HG03280 (cell line): ENCODE measurements around the gene PHACTR4.
"Not testable (repeated sequence)": the region's sequence is repeated elsewhere in the genome, so short reads cannot be mapped to it uniquely, and the experiment has no call there.

ENCODE experiments used
- ATAC-seq: cut with Tn5 transposase; IDR thresholded peaks from one replicate; pipeline ENCODE4 v1.9.1; 2021; ENCODE audit warnings: mild to moderate bottlenecking, moderate library complexity; ENCODE audit not compliant: unreplicated experiment

Gene PHACTR4

DNA sequence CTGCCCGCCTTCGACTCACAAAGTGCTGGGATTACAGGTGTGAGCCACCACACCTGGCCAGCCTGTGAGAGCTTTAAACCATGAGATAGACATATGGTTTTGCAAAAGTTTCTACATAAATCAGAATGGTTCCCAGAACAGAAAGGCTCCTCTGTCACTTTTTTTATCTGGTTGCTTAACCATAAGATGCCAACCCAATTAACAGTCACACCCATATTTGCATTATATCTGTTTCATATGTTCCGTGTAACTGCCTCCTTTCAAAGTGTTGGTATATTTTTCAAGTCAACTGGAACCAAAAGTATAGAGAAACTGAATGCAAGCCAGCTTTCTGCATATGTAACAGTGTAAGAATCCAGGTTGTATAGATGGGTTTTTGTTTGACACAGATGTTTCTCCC, 112.6 kb downstream of the PHACTR4 start:
- ATAC-seq = no peak

DNA sequence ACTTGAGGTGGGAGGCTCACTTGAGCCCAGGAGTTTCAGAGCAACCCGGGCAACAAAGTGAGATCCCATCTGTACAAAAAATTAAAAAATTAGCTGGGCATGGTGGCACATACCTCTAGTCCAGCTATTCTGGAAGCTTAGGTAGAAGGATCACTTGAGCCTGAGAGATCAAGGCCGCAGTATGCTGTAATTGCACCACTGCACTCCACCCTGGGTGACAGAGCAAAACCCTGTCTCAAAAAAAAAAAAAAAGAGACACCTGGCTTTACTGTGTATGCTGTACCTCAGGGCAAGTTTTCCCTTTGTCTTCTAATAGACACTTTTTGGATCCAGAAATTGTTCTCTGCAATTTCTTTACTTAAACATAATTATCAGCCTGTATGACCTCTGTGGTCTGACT, 113.2 kb downstream of the PHACTR4 start:
- no peak for ATAC-seq

DNA sequence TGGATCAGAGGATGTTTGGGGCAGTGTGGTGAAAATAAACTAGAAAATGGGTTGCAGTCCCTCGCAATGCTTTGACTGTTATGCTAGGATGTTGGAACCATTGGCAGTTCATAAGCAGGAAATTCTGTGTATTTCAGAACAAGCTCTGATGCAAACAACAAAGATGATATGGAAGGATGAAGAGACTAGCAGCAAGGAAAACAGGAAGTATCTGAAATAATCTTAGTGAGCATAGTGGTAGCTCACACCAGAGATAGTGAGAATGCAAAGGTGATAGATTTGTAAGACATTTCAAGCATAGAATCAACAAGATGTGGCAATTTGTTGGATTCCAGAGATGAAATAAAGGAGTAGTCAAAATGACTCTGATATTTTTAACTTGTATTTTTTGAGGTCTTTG, 125.2 kb downstream of the PHACTR4 start:
- ATAC-seq = no peak

DNA sequence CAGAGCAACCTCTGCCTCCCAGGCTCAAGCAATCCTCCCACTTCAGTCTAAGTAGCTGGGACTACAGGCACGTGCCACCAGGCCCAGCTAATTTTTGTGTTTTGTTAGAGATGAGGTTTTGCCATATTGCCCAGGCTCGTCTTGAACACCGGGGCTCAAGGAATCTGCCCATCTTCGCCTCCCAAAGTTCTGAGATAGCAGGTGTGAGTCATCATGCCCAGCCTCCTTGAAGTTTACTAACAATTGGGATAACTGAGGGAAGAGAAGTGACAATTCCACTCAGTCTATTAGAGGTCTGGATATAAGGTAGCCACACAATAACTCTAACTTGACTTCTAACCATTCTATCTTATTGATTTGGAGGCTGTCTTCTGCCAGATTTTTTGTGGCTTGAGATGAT, 130.0 kb downstream of the PHACTR4 start:
- ATAC-seq = no peak

DNA sequence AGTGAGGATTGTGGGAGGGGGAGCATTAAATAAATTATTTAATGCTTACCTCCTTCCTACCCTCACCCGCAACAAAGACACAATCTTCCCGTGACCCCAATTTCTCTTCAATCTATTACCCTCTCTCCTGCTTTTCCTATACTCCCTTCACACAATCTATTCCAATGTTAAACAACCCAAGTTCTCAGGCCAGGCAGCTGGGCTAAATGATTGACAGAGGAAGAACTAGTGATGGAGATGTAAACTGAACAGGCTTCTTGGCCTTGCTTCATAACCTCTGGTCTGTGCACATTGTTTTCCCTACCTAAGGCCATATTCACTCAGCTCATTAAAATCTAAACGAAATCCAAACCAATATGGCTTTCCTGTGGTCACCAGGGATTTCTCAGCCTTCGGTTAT, 132.4 kb downstream of the PHACTR4 start:
- no peak for ATAC-seq

DNA sequence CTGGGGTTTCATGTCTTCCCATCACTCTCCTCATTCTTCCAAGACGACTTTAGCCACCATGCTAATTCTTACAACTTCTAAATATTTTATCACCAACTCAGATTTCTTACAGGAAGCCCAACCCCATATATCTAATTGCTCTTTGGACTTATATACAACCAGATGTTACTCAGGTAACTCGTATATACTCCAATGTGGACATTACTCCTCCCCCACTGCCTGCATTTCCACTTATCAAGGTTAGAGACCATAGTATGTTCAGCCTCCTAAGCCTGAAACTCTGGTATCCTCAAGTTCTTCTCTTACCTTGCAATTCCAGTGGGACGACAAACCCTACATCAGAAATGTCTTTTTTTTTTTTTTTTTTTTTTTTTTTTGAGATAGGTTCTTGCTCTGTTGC, 133.6 kb downstream of the PHACTR4 start:
- ATAC-seq = no peak

DNA sequence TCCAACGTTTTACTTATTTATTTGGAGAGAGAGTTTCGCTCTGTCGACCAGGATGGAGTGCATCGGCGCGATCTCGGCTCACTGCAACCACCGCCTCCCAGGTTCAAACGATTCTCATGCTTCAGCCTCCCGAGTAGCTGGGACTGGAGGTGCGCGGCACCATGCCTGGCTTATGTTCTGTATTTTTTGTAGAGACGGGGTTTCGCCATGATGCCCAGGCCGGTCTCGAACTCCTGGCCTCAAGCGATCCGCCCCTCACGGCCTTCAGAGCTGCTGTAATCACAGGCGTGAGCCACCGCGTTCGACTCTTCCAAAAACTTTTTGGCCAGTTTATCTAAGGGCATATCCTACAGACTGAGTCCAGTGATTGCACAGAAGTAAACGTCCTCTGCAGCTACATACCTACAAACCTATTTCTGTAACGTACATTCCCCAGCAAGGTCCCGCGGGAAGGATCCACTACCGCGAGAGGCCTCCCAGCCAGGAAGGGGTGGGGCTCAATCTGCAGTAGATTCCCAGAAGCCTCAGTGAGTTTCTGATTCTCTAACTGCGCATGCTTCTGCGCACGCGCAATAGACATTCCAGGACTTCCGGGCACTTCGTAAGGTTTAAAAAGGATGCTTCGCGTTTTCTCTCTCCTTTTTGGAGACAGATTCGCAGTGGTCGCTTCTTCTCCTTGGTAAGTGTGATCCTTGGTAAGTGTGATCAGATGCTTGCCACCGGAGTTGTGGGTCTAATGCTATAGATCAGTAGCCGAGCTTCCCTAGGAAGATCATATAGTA, 136.1 kb downstream of the PHACTR4 start, which contains the start of gene RCC1:
Gene RCC1 (plus strand): TSS at position 638 of the 782 bp plus-strand sequence. CDS start 23,824 bp downstream, outside the sequence.
- ATAC-seq = peak; percentile 83

DNA sequence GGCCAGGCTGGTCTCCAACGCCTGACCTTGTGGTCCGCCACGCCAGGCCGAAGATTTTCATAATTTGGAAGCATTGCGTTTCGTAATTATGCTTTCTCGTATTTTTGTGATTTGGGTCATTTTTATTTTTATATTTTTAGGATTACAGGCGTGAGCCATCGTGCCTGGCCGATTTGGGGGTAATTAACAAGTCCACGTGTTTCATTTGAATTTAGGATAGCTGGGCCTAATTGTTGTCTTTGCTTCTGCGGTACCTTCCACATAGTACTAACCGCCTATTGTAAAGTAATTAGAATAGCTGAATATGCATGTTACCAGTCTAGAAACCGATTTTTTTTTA, 137.3 kb downstream of the PHACTR4 start:
- no peak for ATAC-seq

DNA sequence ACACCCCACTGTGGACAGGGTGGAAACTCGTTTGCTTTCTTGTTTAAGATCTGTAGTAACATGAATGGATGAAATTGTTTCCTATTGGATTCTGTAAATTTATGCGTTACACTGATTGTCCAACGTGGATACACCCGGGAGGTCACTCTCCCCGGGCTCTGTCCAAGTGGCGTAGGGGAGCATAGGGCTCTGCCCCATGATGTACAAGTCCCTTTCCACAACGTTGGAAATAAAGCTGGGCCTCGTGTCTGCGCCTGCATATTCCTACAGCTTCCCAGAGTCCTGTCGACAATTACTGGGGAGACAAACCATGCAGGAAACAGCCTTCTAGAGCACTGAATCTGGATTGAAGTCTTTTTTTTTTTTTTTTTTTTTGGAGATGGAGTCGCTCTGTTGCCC, 137.7 kb downstream of the PHACTR4 start:
- no peak for ATAC-seq

DNA sequence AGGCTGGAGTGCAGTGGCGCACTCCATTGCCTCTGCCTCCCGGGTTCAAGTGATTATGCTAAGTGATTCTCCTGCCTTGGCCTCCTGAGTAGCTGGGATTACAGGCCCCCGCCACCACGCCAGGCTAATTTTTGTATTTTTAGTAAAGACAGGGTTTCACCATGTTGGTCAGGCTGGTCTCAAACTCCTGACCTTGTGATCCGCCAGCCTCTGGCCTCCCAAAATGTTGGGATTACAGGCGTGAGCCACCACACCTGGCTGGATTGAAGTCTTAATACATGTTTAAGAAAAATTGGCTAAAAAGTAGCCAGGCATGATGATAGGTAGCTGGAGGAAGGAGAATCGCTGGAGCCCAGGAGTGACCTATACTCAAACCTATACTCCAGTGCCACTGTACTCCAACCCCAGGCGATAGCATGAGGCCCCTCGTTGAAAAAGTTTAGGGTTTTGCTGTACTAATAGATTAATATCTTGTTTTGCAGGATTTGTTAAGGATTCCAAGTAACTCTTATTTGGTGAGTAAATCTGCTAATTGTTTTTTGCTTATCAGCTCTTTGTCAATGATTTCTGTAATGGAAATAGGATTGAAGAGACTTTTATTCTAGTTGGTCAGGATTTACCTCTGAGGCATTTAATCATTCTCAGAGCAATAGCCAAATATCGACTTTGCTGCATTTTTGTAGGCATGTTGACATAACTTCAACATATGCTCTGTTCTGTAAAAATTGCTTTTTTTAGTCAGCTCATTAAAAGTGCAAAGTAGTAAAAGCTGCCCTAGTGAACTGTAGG, 138.3 kb downstream of the PHACTR4 start:
- no peak for ATAC-seq

DNA sequence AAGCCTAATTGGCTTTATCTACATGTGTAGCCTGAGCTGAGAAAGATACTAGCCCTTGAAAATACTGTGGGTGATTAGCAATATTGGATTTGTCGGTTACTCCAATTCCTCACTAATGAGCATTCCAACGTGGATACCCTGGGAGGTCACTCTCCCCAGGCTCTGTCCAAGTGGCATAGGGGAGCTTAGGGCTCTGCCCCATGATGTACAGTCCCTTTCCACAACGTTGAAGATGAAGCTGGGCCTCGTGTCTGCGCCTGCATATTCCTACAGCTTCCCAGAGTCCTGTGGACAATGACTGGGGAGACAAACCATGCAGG, 138.9 kb downstream of the PHACTR4 start:
- no peak for ATAC-seq

DNA sequence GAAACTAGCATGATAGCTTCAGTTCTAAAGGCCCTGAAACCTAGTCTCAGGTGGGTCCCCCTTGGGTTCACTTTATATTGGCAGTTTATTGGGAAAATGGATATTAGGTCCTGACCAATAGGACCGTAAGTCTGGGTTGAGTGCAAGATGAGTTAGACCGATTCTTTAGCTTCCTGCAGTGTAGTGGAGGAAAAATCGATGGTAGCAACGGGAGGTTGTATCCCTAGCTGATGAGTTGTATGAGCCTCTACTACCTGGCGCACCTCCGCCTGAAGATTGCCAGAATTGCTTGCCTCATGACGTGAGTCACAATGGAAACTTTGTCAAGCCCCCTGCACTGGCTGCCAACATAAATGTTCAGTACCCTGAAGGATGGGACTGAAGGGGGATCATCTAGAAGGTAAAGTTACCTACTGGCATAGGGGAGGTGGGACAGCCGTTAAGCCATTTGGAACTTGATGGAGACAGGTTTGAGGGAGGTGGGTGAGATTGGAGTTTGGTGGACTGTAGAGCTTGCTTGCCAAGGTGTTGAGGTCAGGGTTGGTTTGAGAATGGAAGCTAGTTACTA, 140.2 kb downstream of the PHACTR4 start:
- ATAC-seq = no peak

DNA sequence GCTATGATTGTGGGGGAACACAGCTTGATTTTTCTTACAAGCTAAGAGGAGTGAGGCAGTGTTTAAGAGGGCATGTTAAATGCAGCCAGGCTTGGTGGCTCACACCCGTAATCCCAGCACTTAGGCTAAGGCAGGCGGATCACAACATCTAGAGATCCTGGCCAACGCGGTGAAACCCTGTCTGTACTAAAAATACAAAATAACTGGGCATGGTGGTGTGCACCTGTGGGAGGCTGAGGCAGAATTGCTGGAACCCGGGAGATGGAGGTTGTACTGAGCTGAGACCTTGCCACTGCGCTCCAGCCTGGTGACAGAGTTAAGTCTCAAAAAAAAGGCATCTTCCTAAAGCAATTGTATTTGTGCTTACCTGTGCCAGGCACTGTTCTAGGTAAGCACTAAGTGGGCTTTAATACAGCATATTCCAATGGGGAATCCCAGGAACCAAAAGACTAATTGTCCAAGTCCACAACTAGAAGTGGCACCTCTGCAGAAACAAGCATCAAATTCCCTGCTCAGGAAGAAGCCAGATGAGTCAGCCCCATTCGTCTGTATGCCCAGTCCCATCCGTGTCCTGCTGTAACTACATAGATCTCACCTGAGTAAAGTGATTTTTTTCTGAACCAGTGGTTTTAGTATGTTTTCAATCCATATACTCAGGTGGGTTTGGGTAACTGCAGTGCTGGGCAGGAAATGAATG, 140.9 kb downstream of the PHACTR4 start:
- no peak for ATAC-seq

DNA sequence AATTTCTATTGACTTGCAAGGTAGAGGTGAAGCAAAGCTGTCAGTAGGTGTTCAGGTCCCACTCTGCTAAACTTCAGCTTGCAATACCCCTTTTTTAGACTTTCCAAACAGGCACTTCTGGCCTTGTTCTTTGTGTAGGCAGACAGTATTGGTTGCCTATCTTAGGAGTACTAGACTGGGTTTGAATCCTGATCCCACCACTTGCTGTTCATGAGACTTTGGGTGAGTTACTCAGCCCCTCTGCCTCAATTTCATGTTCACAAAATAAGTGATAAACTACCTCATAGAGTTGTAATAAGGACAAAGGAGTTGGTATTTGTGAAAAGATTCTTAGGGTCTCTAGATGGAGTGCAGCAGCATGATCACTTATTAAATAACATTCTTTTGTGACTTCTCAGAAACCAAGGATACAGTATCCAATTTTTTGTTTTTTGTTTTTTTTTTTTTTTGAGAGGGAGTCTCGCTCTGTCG, 141.5 kb downstream of the PHACTR4 start:
- ATAC-seq = no peak

DNA sequence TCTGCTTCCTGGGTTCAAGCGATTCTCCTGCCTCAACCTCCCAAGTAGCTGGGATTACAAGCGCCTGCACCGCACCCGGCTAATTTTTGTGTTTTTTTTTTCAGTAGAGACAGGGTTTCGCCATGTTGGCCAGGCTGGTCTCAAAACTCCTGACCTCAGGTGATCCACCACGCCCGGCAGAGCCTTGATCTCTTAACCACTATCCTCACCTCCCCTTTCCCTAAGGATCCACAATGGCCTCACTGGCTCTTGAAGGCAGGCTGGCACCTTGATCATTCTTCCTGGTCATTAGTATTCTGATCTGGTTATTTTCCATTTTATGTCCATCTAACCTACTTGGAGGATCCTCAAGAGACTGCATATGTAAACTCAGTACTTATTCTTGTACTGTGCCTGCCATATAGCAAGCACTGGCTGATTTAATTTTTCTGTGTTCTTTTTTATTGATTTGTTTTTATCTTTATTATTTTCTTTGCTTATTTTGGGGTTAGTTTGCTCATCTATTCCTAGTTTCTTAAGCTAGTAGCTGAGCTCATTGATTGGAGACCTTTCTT, 142.6 kb downstream of the PHACTR4 start:
- ATAC-seq = no peak

DNA sequence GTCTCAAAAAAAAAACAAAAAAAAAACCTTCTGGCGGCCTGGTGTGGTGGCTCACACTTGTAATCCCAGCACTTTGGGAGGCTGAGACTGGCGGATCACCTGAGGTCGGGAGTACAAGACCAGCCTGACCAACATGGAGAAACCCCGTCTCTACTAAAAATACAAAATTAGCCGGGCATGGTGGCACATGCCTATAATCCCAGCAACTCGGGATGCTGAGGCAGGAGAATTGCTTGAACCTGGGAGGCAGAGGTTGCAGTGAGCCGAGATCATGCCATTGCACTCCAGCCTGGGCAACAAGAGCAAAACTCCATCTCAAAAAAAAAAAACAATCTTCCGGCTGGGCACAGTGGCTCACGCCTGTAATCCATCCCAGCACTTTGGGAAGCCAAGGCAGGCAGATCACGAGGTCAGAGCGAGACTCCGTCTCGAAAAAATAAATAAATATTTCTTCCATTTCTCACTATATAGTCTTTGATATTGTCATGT, 144.9 kb downstream of the PHACTR4 start:
- not testable (repeated sequence) for ATAC-seq

DNA sequence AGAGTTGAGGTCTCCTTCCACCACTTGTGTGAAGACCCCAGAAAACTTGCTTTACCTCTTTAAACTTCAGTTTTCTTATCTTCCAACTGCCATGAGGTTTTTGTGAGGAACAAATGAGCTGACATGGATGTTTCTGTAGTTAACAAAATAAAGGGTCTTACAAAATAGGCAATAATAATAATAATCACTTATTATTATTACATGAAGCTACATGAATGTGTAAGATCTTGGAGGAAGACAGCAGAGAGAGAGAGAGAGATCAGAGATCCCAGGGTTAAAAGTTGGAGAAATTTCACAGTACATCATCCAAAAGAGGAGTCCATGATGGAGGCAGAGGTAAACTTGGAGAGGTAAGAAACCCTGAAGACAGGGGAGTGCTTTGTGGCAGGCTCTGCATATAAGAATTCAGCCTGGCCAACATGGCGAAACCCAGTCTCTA, 147.0 kb downstream of the PHACTR4 start:
- ATAC-seq = no peak

DNA sequence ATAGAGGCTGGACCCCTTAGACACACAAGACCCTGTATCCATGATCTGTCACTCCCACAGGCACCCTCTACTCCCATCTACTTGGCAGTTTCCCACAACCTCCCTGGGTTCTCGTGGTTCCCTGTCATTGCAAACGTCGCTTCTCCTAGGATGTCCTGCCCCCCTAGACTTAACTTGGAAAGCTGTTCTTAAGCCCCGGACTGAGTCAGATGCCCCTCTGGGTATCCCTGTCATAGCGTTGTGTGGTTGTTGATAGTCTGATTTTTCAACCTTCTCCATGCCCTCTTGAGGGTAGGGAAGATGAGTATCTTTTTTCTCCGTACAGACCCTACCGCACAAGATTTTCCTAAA, 148.1 kb downstream of the PHACTR4 start:
- ATAC-seq = peak; percentile 5

DNA sequence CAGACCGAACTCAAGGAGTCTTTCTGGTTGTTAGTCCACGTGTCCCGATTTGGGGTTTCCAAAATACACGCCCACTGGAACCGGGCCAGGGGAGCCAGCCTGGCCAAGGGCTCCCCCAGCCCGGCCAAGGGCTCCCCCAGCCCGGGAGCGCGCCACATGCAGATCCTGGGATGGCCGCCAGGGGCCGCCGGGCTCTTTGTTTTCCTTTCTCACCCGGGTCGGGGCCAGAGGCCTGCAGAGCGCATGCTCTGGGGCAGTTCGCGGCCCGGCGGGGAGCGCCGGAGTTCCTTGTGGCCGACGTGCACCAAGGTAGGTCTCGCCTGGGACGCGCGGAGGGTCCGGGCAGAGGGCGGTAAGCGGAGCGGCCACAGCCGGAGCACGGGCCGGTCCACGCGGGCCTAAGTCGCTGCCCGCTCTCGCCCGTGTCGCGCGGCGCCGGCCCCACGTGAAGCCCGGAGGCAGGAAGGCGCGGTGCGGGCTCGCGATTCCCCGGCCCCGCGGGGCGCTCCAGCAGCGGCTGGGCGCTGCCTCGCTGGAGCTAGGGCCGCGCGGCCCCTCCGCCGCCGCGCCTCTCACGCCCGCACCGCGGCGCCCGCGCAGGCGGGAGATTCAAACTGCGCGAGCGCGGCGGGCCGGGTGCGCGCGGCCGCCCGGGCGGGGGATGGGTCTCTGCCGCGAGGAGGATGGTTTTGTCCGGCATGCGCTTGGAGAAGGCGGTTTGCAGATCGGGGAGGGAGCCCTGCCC, 148.6 kb downstream of the PHACTR4 start:
- ATAC-seq = peak; percentile 76

DNA sequence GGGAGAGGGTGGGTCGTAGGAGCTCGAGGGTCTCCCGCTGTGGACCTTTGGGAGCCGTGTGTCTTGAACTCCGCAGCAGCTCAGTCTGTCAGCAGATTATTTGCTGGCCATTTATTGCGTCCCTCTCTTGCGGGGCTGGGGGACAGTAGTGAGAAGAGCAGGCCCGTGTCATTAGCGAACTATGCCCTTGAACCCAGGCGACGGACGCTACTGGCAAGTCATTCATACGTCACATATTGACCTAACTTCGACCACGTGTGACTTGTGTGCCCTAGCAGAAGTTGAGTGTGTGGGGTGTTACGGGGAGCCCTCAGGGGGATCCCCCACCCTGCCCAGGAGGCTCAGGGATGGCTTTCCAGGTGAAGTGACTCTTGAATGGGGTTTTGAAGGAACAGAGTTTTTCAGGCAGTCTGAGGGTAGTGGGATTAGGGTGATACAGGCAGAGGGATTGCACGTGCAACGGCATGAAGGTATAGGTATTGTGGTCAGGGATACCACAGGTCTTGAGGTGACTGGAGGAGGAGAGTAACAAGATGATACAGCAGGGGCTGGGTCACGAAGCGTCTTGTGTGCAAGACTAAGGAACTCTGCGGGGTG, 149.3 kb downstream of the PHACTR4 start:
- no peak for ATAC-seq
